ENCODE results near the gene OPRL1.

The OPRL1 gene

GRCh38 chr20:64072498-64073063, 7.3 kb upstream of the OPRL1 start:
- DNase-seq, result no peak

GRCh38 chr20:64073476-64074183, 6.3 kb upstream of the OPRL1 start:
- DNase-seq, result no peak

GRCh38 chr20:64074184-64074789, 5.6 kb upstream of the OPRL1 start:
- no peak for DNase-seq

- DNase-seq, result no peak
These were observed 4.9 kb upstream of the OPRL1 start for GRCh38 chr20:64074963-64075362.

GRCh38 chr20:64075556-64075955, 4.3 kb upstream of the OPRL1 start:
- no peak for DNase-seq

GRCh38 chr20:64076061-64076997, 3.6 kb upstream of the OPRL1 start:
- DNase-seq, result no peak

- peak; percentile 64 for DNase-seq
These were observed 2.8 kb upstream of the OPRL1 start for GRCh38 chr20:64077094-64077493.

GRCh38 chr20:64077541-64077875, 2.4 kb upstream of the OPRL1 start:
- no peak for DNase-seq

- peak; percentile 78 for DNase-seq
These were observed 1.9 kb upstream of the OPRL1 start for GRCh38 chr20:64077876-64078551.

- no peak for DNase-seq
These were observed 979 bp upstream of the OPRL1 start for GRCh38 chr20:64078934-64079272.

- peak; percentile 85 for DNase-seq
These were observed 439 bp upstream of the OPRL1 start, which contains the start of gene RGS19 for GRCh38 chr20:64079273-64080012. TSS of gene RGS19 (minus strand) at chr20:64079518. CDS start at chr20:64076886, 2,632 bp downstream.

GRCh38 chr20:64080813-64081623, 1.1 kb downstream of the OPRL1 start:
- DNase-seq, result no peak

GRCh38 chr20:64081624-64081964, 1.7 kb downstream of the OPRL1 start:
- no peak for DNase-seq

- no peak for DNase-seq
These were observed 2.3 kb downstream of the OPRL1 start for GRCh38 chr20:64082126-64082731.

- no peak for DNase-seq
These were observed 3.0 kb downstream of the OPRL1 start for GRCh38 chr20:64082820-64083377.

- DNase-seq, result peak; percentile 81
These were observed 3.5 kb downstream of the OPRL1 start for GRCh38 chr20:64083378-64083803.

- DNase-seq, result no peak
These were observed 4.2 kb downstream of the OPRL1 start, which contains the start of gene LKAAEAR1 for GRCh38 chr20:64083804-64084684. TSS of gene LKAAEAR1 (minus strand) at chr20:64084398. CDS start at chr20:64084219, 179 bp downstream.

- no peak for DNase-seq
These were observed 4.8 kb downstream of the OPRL1 start for GRCh38 chr20:64084685-64085152.

GRCh38 chr20:64086801-64087200, 6.9 kb downstream of the OPRL1 start:
- DNase-seq, result no peak
